Stomach (tissue), 9 donors: Measurements from ENCODE around the gene COMP. TPM values are rescaled to one million over a fixed set of nuclear protein-coding genes. Genes with fewer than 3 reads are reported as not detected.

ENCODE experiments used
- DNase-seq, 2 donors: peaks; one replicate each; pipeline versions ENCODE4 v3.0.0 to v3.0.0-alpha.2; 2013 to 2019
- H3K27ac ChIP-seq, 5 donors: fragments of 200-600 bp in 4 of 5; sonication (generic) in 4 of 5; one replicate each; pipeline ENCODE4 v1.5.1; 2013 to 2019; ENCODE audit warnings: mild to moderate bottlenecking in 1 of 5, moderate library complexity in 1 of 5
- H3K27me3 ChIP-seq, 3 donors: fragments of 200-600 bp; sonication (generic); one replicate each; pipeline ENCODE4 v1.5.1; 2017 to 2019; ENCODE audit warnings: mixed run types in 1 of 3
- H3K36me3 ChIP-seq, 4 donors: fragments of 200-600 bp; sonication (generic); 1 replicate in 3 of 4; 2 replicates in 1 of 4; pipeline ENCODE4 v1.5.1; 2016 to 2019
- H3K4me1 ChIP-seq, 4 donors: fragments of 200-600 bp; sonication (generic); one replicate each; pipeline ENCODE4 v1.5.1; 2016 to 2019
- H3K4me3 ChIP-seq, 4 donors: fragments of 200-600 bp; sonication (generic) in 3 of 4; one replicate each; pipeline ENCODE4 v1.5.1; 2016 to 2019; ENCODE audit warnings: mild to moderate bottlenecking in 1 of 4
- H3K9me3 ChIP-seq, 4 donors: fragments of 200-600 bp; sonication (generic); one replicate each; pipeline ENCODE4 v1.5.1; 2016 to 2019
- EP300 ChIP-seq: sonication (generic); formaldehyde crosslinking; IDR thresholded peaks from one replicate; pipeline ENCODE4 v1.6.1; 2017; ENCODE audit warnings: antibody characterized with exemption
- POLR2A ChIP-seq, 4 donors: fragments of 450-650 bp; IDR thresholded peaks; one replicate each; pipeline ENCODE4 v1.6.1; 2016; ENCODE audit warnings: antibody characterized with exemption in 4 of 4, control low read depth in 2 of 4, mild to moderate bottlenecking in 1 of 4, moderate library complexity in 1 of 4
- POLR2AphosphoS5 ChIP-seq, 3 donors: sonication (generic); formaldehyde crosslinking; IDR thresholded peaks; one replicate each; pipeline ENCODE4 v1.6.1; 2016; ENCODE audit warnings: antibody characterized with exemption in 3 of 3
- WGBS, 5 donors: extraction: QIAGEN DNeasy Blood & Tissue Kit in 3 of 5; methylation state at CpG; one replicate each; pipeline versions ENCODE4 v1.1.5 to v1.1.7; 2013 to 2018; 5-methylcytosine and 5-hydroxymethylcytosine counted together
- intact Hi-C: fragments of 100-400 bp; cut with DNase I; formaldehyde crosslinking; loops from one replicate; pipeline ENCODE4 v1.15.1; 2023; ENCODE audit warnings: low total_unique reads
- polyA plus RNA-seq, 3 donors: library from polyadenylated mRNA; stranded (reverse); fragments of 200-250 nt; gene quantifications; one replicate each; pipeline ENCODE4 v1.2.3, GENCODE V29; 2013
- total RNA-seq, 5 donors: library from RNA; depleted of rRNA; stranded (reverse); fragments of >200 nt; gene quantifications; one replicate each; pipeline versions ENCODE4 v1.1.0 to v1.2.3, GENCODE V29; 2014 to 2016
- TF ChIP-seq, protein P1 (sequence below), 7 experiments: fragments of 450-650 bp in 4 of 7; fragments of 200-600 bp in 3 of 7; sonication (generic) in 3 of 7; IDR thresholded peaks; one replicate each; pipeline ENCODE4 v1.5.1; 2016 to 2019; ENCODE audit warnings: antibody characterized with exemption in 7 of 7, control low read depth in 2 of 7, mild to moderate bottlenecking in 1 of 7
- donor health status: healthy with polysubstance abuse.
- donor health status: Bipolar disorder and iron deficiency.
- donor health status: healthy.

Gene COMP
- total and polyA plus RNA-seq, 8 donors = 0.62 to 4.1 (median 1.6) TPM; not detected in 4

DNA sequence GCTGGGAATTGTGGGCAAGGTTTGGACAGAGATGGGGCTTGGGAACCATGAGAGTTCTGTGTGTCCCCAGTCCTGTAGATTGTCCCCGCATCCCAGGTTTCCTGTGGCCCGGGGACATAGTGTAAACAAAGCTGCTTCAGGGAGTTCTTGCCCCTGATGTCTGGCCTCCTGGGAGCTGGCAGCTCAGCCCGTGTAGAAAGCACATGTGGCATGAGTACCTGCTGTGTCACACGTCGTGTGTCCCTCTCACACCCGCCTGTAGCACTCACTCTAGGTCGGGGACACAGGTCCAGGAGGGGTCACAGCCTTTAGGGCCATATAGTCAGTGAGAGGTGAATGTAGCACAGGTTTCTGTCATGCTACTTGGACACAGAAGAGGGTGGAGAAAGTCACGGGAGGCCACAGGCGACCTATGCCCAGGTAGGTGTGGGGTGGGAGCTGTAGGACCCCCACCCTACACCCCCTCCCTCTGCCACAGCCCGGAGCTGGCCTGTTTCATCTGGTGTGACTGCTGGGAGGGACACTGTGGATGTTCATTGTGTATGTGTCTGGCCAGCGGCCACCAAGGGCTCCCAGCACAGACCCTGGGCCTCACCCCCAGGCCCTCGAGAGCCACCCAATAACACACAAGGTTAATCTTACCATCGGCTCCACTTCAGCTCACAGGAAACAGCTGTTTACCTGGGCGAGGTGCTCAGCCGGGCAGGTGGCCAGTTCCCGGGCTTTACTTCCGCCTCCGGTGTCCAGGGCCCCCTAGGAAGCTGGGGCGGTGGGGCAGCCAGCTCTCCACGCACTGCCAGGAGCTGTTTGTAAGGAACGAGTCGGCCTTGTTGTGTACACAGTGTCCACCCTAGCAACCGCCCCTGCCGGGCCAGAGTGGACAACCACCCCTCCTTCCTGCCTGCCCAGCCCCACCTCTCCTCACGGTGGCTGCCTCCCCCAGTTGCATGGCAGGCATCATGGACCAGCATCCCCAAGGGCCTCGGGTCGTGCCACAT lies 49.7 kb downstream of the COMP start:
- peaks cover 58 to 73% (median 71%) of the 10 kb centered on the region in 4 donors for H3K4me1 ChIP-seq
- WGBS, 5 donors = 22 to 51% (median 27%) methylated on average over 20 to 27 of the region's 27 CpGs
- TF ChIP-seq POLR2AphosphoS5 (IDR thresholded peaks at IDR 0.05) (peak in 1 of 3 donors; percentile 68), POLR2A (IDR thresholded peaks at IDR 0.05) (no peak), EP300 (no peak)
- TF ChIP-seq, protein P1, sequence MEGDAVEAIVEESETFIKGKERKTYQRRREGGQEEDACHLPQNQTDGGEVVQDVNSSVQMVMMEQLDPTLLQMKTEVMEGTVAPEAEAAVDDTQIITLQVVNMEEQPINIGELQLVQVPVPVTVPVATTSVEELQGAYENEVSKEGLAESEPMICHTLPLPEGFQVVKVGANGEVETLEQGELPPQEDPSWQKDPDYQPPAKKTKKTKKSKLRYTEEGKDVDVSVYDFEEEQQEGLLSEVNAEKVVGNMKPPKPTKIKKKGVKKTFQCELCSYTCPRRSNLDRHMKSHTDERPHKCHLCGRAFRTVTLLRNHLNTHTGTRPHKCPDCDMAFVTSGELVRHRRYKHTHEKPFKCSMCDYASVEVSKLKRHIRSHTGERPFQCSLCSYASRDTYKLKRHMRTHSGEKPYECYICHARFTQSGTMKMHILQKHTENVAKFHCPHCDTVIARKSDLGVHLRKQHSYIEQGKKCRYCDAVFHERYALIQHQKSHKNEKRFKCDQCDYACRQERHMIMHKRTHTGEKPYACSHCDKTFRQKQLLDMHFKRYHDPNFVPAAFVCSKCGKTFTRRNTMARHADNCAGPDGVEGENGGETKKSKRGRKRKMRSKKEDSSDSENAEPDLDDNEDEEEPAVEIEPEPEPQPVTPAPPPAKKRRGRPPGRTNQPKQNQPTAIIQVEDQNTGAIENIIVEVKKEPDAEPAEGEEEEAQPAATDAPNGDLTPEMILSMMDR (IDR thresholded peaks at IDR 0.05) = no peak
- peaks cover 0 to 7% (median 0%) of the 10 kb centered on the region in 4 donors for H3K36me3 ChIP-seq
- peak; percentile 93 to 94 for DNase-seq
- H3K4me3 ChIP-seq = no peak overlapping the region
- intact Hi-C loops = no loop called here
- no peaks in the 10 kb centered on the region for H3K27me3 ChIP-seq
- H3K27ac ChIP-seq = peak overlapping the region; percentile 60 to 84 (median 72)
- H3K9me3 ChIP-seq = no peaks in the 10 kb centered on the region

DNA sequence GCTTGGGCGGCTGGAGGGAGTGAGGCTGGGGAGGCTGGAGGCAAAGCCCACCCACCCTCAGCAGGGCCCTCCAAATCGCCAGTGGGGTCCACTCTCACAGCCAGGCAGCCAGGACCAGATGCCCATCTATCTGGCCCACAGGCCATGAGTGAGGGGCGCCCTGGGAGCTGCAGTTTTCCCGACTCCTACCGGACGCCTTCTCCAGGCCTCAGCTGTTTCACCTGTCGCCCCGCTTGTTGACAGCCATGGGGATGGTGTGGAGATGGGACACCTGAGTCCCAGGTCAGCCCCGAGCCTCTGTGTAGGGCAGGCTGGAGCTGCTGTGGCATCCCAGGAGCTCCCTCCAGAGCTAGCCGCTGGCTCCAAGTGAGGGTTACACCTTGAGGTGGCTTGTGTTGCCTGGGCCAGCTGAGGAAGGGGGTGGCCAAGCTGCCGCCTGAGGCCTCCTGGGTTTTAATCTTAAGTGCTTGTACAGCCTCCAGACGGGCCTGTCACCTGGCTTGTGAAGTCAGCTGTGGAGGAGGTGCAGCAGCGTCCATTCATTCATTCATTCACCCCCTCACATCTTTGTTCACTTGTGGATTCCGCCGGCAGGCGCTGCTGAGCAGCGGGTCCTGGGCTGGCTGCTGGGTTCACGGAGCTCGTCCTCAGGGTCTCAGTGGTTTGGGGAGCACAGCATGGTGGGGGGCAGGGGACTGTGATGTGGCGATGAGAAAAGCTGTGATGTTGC lies 52.0 kb downstream of the COMP start:
- WGBS, 5 donors = 93 to 98% (median 94%) methylated on average over 10 to 20 of the region's 20 CpGs
- Histone ChIP-seq H3K4me1 (peaks cover 64 to 93% (median 85%) of the 10 kb centered on the region in 4 donors), H3K27me3 (no peaks in the 10 kb centered on the region), H3K9me3 (no peaks in the 10 kb centered on the region), H3K36me3 (peaks cover 0 to 1% (median 0%) of the 10 kb centered on the region in 4 donors), H3K4me3 (no peak overlapping the region), H3K27ac (no peak overlapping the region)
- intact Hi-C loops = no loop called here
- no peak for DNase-seq
- no peak for TF ChIP-seq EP300
- no peak for TF ChIP-seq POLR2A (IDR thresholded peaks at IDR 0.05)
- TF ChIP-seq, protein P1 (IDR thresholded peaks at IDR 0.05) = no peak
- TF ChIP-seq POLR2AphosphoS5 (IDR thresholded peaks at IDR 0.05) = no peak

DNA sequence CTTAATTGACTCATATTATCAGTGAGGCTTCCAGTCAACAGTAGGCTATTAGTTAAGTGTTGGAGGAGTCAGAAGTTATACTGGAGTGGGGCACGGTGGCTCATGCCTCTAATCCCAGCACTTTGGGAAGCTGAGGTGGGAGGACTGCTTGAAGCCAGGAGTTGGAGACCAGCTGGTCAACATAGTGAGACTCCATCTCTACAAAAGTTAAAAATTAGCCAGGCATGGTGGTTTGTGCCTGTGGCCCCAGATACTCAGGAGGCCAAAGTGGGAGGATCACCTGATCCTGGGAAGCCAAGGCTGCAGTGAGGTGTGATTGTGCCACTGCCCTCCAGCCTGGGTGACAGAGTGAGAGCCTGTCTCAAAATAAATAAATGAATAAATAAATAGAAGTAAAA lies 53.2 kb downstream of the COMP start:
- TF ChIP-seq EP300 (no peak), POLR2AphosphoS5 (IDR thresholded peaks at IDR 0.05) (no peak), POLR2A (IDR thresholded peaks at IDR 0.05) (no peak)
- TF ChIP-seq, protein P1 (IDR thresholded peaks at IDR 0.05) = no peak
- peaks cover 65 to 96% (median 87%) of the 10 kb centered on the region in 4 donors for H3K4me1 ChIP-seq
- intact Hi-C loops = no loop called here
- peak overlapping the region in 2 of 5 donors; percentile 9 to 15 for H3K27ac ChIP-seq
- peak; percentile 57 to 76 for DNase-seq
- WGBS, 5 donors = 33 to 77% (median 54%) methylated on average over 1 of the region's 1 CpG
- H3K27me3 ChIP-seq = no peaks in the 10 kb centered on the region
- H3K4me3 ChIP-seq = no peak overlapping the region
- H3K36me3 ChIP-seq = no peaks in the 10 kb centered on the region
- H3K9me3 ChIP-seq = no peaks in the 10 kb centered on the region

DNA sequence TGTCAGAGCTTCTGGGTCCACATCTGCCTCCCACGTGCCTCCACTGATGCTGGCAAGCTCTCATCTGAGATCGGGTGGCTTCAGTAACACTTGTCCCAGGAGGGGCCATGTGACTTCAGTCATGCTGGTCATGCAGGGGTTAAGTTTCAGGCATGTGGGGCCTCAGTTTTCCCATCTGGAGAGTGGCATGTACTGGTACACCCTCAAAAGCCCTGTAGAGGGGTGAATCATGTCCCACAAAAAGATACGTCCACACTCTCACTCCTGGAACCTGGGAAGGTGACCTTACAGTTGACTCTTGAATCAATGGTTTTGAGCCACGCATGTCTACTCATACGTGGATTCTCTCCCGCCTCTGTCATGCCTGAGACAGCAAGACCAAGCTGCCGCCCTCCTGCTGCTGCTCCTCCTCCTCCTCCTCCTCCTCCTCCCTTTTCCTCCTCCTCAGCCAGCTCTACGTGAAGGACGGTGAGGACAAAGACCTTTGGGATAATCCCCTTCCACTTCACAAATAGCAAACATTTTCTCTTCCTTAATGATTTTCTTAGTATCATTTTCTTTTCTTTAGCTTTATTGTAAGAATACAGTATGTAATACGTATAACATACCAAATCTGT lies 53.7 kb downstream of the COMP start:
- peak in 1 of 2 donors; percentile 15 for DNase-seq
- H3K4me1 ChIP-seq = peaks cover 63 to 96% (median 87%) of the 10 kb centered on the region in 4 donors
- H3K4me3 ChIP-seq = no peak overlapping the region
- intact Hi-C loops = no loop called here
- H3K27me3 ChIP-seq = no peaks in the 10 kb centered on the region
- 54 to 63% (median 62%) methylated on average over 10 of the region's 10 CpGs for WGBS, 5 donors
- H3K27ac ChIP-seq = peak overlapping the region in 2 of 5 donors; percentile 9 to 15
- TF ChIP-seq, protein P1 (IDR thresholded peaks at IDR 0.05) = no peak
- no peak for TF ChIP-seq POLR2AphosphoS5 (IDR thresholded peaks at IDR 0.05)
- TF ChIP-seq POLR2A (IDR thresholded peaks at IDR 0.05) = no peak
- TF ChIP-seq EP300 = no peak
- H3K36me3 ChIP-seq = no peaks in the 10 kb centered on the region
- H3K9me3 ChIP-seq = no peaks in the 10 kb centered on the region
